Gastroesophageal sphincter (tissue), 3 donors: Measurements from ENCODE around the gene ADGRD1.

Source experiments
- CTCF ChIP-seq, 4 experiments: fragments of 200-600 bp in 2 of 4; fragments of 450-650 bp in 2 of 4; sonication (generic) in 1 of 4; IDR thresholded peaks; one replicate each; pipeline ENCODE4 v1.5.1; 2017 to 2019; ENCODE audit warnings: antibody characterized with exemption in 4 of 4, mild to moderate bottlenecking in 2 of 4, moderate library complexity in 2 of 4
- EP300 ChIP-seq: sonication (generic); formaldehyde crosslinking; IDR thresholded peaks from one replicate; pipeline ENCODE4 v1.6.1; 2017; ENCODE audit warnings: antibody characterized with exemption, mild to moderate bottlenecking
- POLR2A ChIP-seq, 2 donors: fragments of 450-650 bp; IDR thresholded peaks; one replicate each; pipeline ENCODE4 v1.6.1; 2017; ENCODE audit warnings: antibody characterized with exemption in 2 of 2, mild to moderate bottlenecking in 2 of 2, moderate library complexity in 1 of 2
- POLR2AphosphoS5 ChIP-seq: sonication (generic); formaldehyde crosslinking; IDR thresholded peaks from one replicate; pipeline ENCODE4 v1.6.1; 2017; ENCODE audit warnings: antibody characterized with exemption

- TF ChIP-seq POLR2A (IDR thresholded peaks at IDR 0.05), result no peak
- TF ChIP-seq CTCF (IDR thresholded peaks at IDR 0.05), result no peak
- TF ChIP-seq POLR2AphosphoS5, result no peak
- TF ChIP-seq EP300, result no peak
These were observed 41.2 kb downstream of the ADGRD1 start for GRCh38 chr12:130994821-130995375.
